Measurements from ENCODE around the gene SH3BP5.

The SH3BP5 gene

GRCh38 chr3:15217011-15217671 lies 115.2 kb downstream of the SH3BP5 start:
- no peak overlapping the region for H3K4me3 ChIP-seq (ENCODE audit: control insufficient read depth, low read depth, low read length)
- no peak for TF ChIP-seq CTCF (IDR thresholded peaks at IDR 0.05; ENCODE audit: control insufficient read depth, insufficient read depth, low read depth, low read length, missing control alignments)
- no peak for DNase-seq (ENCODE audit: low read depth)

GRCh38 chr3:15216501-15216900 lies 115.9 kb downstream of the SH3BP5 start:
- DNase-seq (ENCODE audit: low read depth): no peak
- TF ChIP-seq CTCF (IDR thresholded peaks at IDR 0.05; ENCODE audit: control insufficient read depth, insufficient read depth, low read depth, low read length, missing control alignments): no peak
- H3K4me3 ChIP-seq (ENCODE audit: control insufficient read depth, low read depth, low read length): no peak overlapping the region

- no peak for TF ChIP-seq CTCF (IDR thresholded peaks at IDR 0.05; ENCODE audit: control insufficient read depth, insufficient read depth, low read depth, low read length, missing control alignments)
- H3K4me3 ChIP-seq (ENCODE audit: control insufficient read depth, low read depth, low read length): no peak overlapping the region
- no peak for DNase-seq (ENCODE audit: low read depth)
Measured at GRCh38 chr3:15215996-15216395, 116.4 kb downstream of the SH3BP5 start.

GRCh38 chr3:15214758-15215157 lies 117.6 kb downstream of the SH3BP5 start:
- H3K4me3 ChIP-seq (ENCODE audit: control insufficient read depth, low read depth, low read length): no peak overlapping the region
- TF ChIP-seq CTCF (IDR thresholded peaks at IDR 0.05; ENCODE audit: control insufficient read depth, insufficient read depth, low read depth, low read length, missing control alignments): no peak
- DNase-seq (ENCODE audit: low read depth): no peak

GRCh38 chr3:15211937-15212336 lies 120.4 kb downstream of the SH3BP5 start:
- H3K4me3 ChIP-seq (ENCODE audit: control insufficient read depth, low read depth, low read length): no peak overlapping the region
- TF ChIP-seq CTCF (IDR thresholded peaks at IDR 0.05; ENCODE audit: control insufficient read depth, insufficient read depth, low read depth, low read length, missing control alignments): no peak
- DNase-seq (ENCODE audit: low read depth): no peak

- no peak overlapping the region; the same call in 1 of the 2 replicates for H3K4me3 ChIP-seq (ENCODE audit: control insufficient read depth, low read depth, low read length)
- no peak for TF ChIP-seq CTCF (IDR thresholded peaks at IDR 0.05; ENCODE audit: control insufficient read depth, insufficient read depth, low read depth, low read length, missing control alignments)
- no peak for DNase-seq (ENCODE audit: low read depth)
Measured at GRCh38 chr3:15207836-15208504, 124.4 kb downstream of the SH3BP5 start.
